ENCODE measurements around the gene ZNF805. TPM values are rescaled to one million over a fixed set of nuclear protein-coding genes. Genes with fewer than 3 reads are reported as not detected.
"Not testable (repeated sequence)": the region's sequence is repeated elsewhere in the genome, so short reads cannot be mapped to it uniquely, and the experiment has no call there.

ZNF805 gene
- total and polyA plus RNA-seq, 2 donors from 2014 or later = 0.82 to 17.3 TPM

DNA sequence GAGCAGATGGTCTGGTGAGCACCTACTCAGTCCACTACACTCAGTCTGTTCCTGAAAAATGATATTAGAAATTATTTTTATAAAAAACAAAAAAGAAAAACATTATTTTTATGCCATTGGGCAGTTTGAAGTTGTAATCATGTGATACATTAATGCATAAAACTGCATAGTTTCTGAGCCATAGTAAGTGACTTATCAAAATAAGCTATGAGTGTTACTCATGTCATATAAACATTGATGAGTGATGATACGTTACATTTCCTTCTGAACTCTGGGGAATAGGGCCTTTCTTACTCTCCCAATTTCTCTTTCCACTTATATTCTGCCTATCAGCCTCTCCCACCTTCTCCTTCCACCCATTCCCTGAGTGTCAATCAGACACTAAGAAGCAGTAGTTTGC is 8.9 kb downstream of the ZNF805 start:
- H3K27me3 ChIP-seq (ENCODE audit: control insufficient read depth, insufficient read depth, low read length) = no peaks in the 10 kb centered on the region
- no peaks in the 10 kb centered on the region for H3K4me1 ChIP-seq (ENCODE audit: control insufficient read depth in 2 of 3, insufficient read depth in 2 of 3, low read depth in 1 of 3, low read length in 3 of 3)
- H3K4me3 ChIP-seq (ENCODE audit: low read length in 3 of 3) = no peak overlapping the region
- H3K9me3 ChIP-seq (ENCODE audit: control insufficient read depth in 2 of 3, insufficient read depth in 1 of 3, low read length in 3 of 3) = no peaks in the 10 kb centered on the region
- H3K27ac ChIP-seq (ENCODE audit: low read depth in 2 of 2, low read length in 2 of 2) = no peak overlapping the region
- TF ChIP-seq, protein P1, sequence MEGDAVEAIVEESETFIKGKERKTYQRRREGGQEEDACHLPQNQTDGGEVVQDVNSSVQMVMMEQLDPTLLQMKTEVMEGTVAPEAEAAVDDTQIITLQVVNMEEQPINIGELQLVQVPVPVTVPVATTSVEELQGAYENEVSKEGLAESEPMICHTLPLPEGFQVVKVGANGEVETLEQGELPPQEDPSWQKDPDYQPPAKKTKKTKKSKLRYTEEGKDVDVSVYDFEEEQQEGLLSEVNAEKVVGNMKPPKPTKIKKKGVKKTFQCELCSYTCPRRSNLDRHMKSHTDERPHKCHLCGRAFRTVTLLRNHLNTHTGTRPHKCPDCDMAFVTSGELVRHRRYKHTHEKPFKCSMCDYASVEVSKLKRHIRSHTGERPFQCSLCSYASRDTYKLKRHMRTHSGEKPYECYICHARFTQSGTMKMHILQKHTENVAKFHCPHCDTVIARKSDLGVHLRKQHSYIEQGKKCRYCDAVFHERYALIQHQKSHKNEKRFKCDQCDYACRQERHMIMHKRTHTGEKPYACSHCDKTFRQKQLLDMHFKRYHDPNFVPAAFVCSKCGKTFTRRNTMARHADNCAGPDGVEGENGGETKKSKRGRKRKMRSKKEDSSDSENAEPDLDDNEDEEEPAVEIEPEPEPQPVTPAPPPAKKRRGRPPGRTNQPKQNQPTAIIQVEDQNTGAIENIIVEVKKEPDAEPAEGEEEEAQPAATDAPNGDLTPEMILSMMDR (IDR thresholded peaks at IDR 0.05; ENCODE audit: borderline replicate concordance, extremely low read depth, insufficient read depth) = no peak
- intact Hi-C loops (cut with DNase I) = no loop called here
- DNase-seq = no peak
- H3K36me3 ChIP-seq (ENCODE audit: control insufficient read depth in 2 of 3, insufficient read depth in 3 of 3, low read length in 3 of 3) = peaks cover 7 to 36% (median 36%) of the 10 kb centered on the region in 3 donors
- FAIRE-seq = no peak
- H3K9ac ChIP-seq (ENCODE audit: low read length in 3 of 3) = no peak overlapping the region

DNA sequence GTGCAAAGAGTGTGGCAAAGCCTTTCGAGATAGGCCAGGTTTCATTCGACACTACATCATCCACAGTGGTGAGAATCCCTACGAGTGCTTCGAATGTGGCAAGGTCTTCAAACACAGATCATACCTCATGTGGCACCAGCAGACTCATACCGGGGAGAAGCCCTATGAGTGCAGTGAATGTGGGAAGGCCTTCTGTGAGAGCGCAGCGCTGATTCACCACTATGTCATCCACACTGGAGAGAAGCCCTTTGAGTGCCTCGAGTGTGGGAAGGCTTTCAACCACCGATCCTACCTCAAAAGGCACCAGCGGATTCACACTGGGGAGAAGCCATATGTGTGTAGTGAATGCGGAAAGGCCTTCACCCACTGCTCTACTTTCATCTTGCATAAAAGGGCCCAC is 13.3 kb downstream of the ZNF805 start:
- H3K9ac ChIP-seq (ENCODE audit: low read length in 3 of 3); H3K27me3 ChIP-seq (ENCODE audit: control insufficient read depth, insufficient read depth, low read length); DNase-seq; intact Hi-C loops (cut with DNase I); H3K4me1 ChIP-seq (ENCODE audit: control insufficient read depth in 2 of 3, insufficient read depth in 2 of 3, low read depth in 1 of 3, low read length in 3 of 3); H3K4me3 ChIP-seq (ENCODE audit: low read length in 3 of 3); FAIRE-seq; H3K27ac ChIP-seq (ENCODE audit: low read depth in 2 of 2, low read length in 2 of 2); H3K9me3 ChIP-seq (ENCODE audit: control insufficient read depth in 2 of 3, insufficient read depth in 1 of 3, low read length in 3 of 3): not testable (repeated sequence)
- H3K36me3 ChIP-seq (ENCODE audit: control insufficient read depth in 2 of 3, insufficient read depth in 3 of 3, low read length in 3 of 3) = peaks cover 4 to 27% (median 24%) of the 10 kb centered on the region in 3 donors

DNA sequence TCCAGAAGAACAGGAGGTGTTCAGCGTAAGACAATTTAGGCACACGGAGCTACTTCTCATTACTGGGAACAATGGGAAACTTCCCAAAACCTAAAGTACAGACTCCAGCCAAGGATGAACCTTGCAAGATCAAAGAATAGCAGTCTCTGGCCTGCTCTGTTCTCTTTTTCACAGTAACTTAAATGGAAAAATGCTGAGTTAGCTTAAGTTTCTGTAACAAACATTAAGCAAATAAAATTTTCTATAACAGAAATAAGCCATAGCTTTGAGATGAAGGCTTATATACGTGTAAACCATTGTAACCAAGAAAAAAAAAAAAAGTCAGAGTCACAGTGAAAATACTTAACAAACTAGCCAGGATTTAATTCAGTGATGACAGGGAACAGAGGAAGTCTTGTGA is 21.6 kb downstream of the ZNF805 start:
- no peaks in the 10 kb centered on the region for H3K4me1 ChIP-seq (ENCODE audit: control insufficient read depth in 2 of 3, insufficient read depth in 2 of 3, low read depth in 1 of 3, low read length in 3 of 3)
- no peaks in the 10 kb centered on the region for H3K9me3 ChIP-seq (ENCODE audit: control insufficient read depth in 2 of 3, insufficient read depth in 1 of 3, low read length in 3 of 3)
- no peaks in the 10 kb centered on the region for H3K27me3 ChIP-seq (ENCODE audit: control insufficient read depth, insufficient read depth, low read length)
- H3K36me3 ChIP-seq (ENCODE audit: control insufficient read depth in 2 of 3, insufficient read depth in 3 of 3, low read length in 3 of 3) = peaks cover 0 to 4% (median 0%) of the 10 kb centered on the region in 3 donors
- TF ChIP-seq, protein P1 (IDR thresholded peaks at IDR 0.05; ENCODE audit: borderline replicate concordance, extremely low read depth, insufficient read depth) = no peak
- DNase-seq = no peak
- H3K27ac ChIP-seq (ENCODE audit: low read depth in 2 of 2, low read length in 2 of 2) = no peak overlapping the region
- no peak for FAIRE-seq
- H3K4me3 ChIP-seq (ENCODE audit: low read length in 3 of 3) = no peak overlapping the region
- no peak overlapping the region for H3K9ac ChIP-seq (ENCODE audit: low read length in 3 of 3)
- intact Hi-C loops (cut with DNase I) = no loop called here

DNA sequence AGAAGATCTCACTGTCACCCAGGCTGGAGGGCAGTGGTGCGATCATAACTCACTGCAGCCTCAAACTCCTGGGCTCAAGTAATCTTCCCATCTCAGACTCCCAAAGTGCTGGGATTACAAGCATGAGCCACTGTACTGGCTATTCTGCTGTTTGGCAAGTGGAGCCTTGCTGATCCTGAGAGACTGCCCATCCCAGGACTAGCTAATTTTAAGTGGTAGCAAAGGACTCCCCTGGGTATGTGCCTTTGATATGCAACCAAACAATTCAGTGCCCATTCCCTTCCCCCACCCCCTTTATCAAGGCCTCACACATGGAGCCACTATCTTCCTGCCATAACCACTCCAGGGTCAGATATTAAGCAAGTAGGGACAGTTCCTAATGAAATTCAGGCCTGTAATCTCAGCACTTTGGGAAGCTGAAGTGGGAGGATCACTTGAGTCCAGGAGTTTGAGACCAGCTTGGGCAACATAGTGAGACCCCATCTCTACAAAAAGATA is 22.9 kb downstream of the ZNF805 start:
- no peak overlapping the region for H3K4me3 ChIP-seq (ENCODE audit: low read length in 3 of 3)
- no peaks in the 10 kb centered on the region for H3K9me3 ChIP-seq (ENCODE audit: control insufficient read depth in 2 of 3, insufficient read depth in 1 of 3, low read length in 3 of 3)
- no peaks in the 10 kb centered on the region for H3K27me3 ChIP-seq (ENCODE audit: control insufficient read depth, insufficient read depth, low read length)
- TF ChIP-seq, protein P1 (IDR thresholded peaks at IDR 0.05; ENCODE audit: borderline replicate concordance, extremely low read depth, insufficient read depth) = no peak
- H3K4me1 ChIP-seq (ENCODE audit: control insufficient read depth in 2 of 3, insufficient read depth in 2 of 3, low read depth in 1 of 3, low read length in 3 of 3) = no peaks in the 10 kb centered on the region
- DNase-seq (no peak), FAIRE-seq (no peak)
- intact Hi-C loops (cut with DNase I) = no loop called here
- no peak overlapping the region for H3K27ac ChIP-seq (ENCODE audit: low read depth in 2 of 2, low read length in 2 of 2)
- H3K9ac ChIP-seq (ENCODE audit: low read length in 3 of 3) = no peak overlapping the region
- H3K36me3 ChIP-seq (ENCODE audit: control insufficient read depth in 2 of 3, insufficient read depth in 3 of 3, low read length in 3 of 3) = peaks cover 0 to 4% (median 0%) of the 10 kb centered on the region in 3 donors

Measured in kidney (tissue), 14 donors.